Activated T-helper 17 cell treated with anti-CD3 and anti-CD28 coated beads, Interleukin-2, amount 50 U/mL, for 72 hours (primary cell): ENCODE results near the gene SLC15A1. TPM values are rescaled to one million over a fixed set of nuclear protein-coding genes. Genes with fewer than 3 reads are reported as not detected.

Experiments
- ATAC-seq: fragments of 150-1000 bp; cut with Tn5 transposase; replicated peaks from 2 replicates; pipeline ENCODE4 v1.10.0; 2021; ENCODE audit warnings: mild to moderate bottlenecking, moderate library complexity
- H3K27ac Mint-ChIP-seq: one replicate; pipeline ENCODE4 v1.8.0; 2022; ENCODE audit warnings: mixed read lengths
- H3K27me3 Mint-ChIP-seq: one replicate; pipeline ENCODE4 v1.8.0; 2022; ENCODE audit warnings: mixed read lengths
- H3K36me3 Mint-ChIP-seq: one replicate; pipeline ENCODE4 v1.8.0; 2022; ENCODE audit warnings: low read depth, mild to moderate bottlenecking, mixed read lengths
- H3K4me1 Mint-ChIP-seq: one replicate; pipeline ENCODE4 v1.8.0; 2022; ENCODE audit warnings: mixed read lengths
- H3K4me3 Mint-ChIP-seq: one replicate; pipeline ENCODE4 v1.8.0; 2022; ENCODE audit warnings: mild to moderate bottlenecking, mixed read lengths
- H3K9me3 Mint-ChIP-seq: one replicate; pipeline ENCODE4 v1.8.0; 2022; ENCODE audit warnings: mixed read lengths
- total RNA-seq, 2 donors: library from RNA; stranded (reverse); gene quantifications; one replicate each; pipeline ENCODE4 v1.2.3, GENCODE V29; 2022

SLC15A1 gene
- total RNA-seq: not detected

DNA sequence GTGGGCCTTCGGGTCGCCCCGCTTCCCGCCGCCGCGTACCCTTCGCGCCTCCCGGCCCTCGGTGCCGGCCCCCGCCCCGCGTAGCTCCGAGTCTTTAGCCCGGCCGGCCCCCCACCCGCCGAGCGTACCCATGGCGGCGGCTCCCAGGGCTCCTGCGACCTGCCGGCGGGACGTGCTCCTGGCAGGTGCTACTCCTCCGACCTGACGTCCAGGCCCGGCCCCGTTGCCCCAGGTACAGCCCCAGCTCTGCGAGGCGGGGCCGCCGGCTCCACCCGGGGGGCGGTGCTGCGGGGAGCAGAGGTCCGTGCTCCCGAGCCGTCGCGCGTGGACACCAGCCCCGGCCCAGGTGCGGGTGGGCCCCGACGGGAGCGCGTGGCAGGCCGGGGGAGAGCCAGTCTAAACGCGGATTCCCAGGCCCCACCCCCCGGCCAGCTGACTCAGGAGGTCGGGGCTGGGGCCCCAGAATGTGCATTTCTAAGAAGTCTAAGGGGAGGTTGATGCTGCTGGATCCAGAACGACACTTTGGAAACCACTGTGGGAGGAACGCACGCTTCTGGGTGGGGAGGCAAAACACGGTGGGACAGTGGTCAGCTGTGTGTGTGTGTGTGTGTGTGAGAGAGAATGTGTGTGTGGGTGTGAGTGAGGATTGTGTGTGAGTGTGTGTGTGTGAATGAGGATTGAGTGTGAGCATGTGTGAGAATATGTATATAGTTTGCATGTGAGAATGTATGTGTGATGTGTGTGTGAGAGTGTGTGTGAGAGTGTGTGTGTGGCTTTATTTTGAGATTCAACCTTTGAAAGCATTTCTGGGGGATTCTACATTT is at the start of gene SLC15A1:
TSS of gene SLC15A1 (minus strand) at position 206 of the 824 bp plus-strand sequence. CDS start at position 132, 74 bp downstream.
- Mint-ChIP-seq H3K9me3 (no peaks in the 10 kb centered on the region), H3K36me3 (no peaks in the 10 kb centered on the region), H3K27ac (no peak within 1 kb of the TSS), H3K4me3 (no peak within 1 kb of the TSS), H3K27me3 (peaks cover 44% of the 10 kb centered on the region), H3K4me1 (no peaks in the 10 kb centered on the region)
- no peak for ATAC-seq

DNA sequence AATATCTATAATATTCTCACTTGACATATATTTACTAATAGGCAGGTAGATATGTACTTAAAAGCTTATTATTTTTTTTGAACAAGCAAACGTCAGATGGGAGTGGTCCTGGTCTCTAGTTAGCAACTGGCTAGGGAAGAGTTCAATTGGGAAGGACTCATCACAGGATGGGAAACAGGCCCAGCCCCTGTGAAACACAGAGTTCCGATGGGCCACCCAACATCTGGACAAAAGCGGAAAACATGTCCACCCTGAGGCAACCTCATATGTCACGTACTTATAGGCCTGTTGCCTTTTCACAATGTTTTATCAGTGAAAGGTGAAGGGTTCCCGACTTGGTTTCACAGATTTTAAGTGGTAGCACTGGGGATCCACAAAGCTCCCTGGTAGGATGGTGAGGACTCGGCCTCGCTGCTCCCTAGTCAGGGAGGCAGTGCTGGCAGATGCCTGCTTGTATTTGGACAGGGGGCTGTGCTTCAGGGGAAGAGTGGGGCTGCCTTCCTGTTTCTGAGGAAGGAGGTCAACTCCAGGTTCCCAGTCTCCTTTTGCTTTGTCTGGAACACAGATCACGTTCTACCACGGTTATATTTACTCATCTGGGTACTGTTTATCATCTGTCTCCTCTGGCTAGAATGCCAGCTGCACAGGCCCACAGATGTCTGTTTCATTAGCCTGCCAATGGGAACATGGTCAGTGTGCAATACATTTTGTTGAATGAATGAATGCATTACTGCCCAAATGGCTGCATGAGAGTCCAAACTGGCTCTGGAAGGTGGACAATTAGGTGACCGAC is 49.4 kb upstream of the SLC15A1 start:
- Mint-ChIP-seq H3K36me3 (peaks cover 84% of the 10 kb centered on the region), H3K4me1 (no peaks in the 10 kb centered on the region), H3K4me3 (no peak overlapping the region), H3K9me3 (no peaks in the 10 kb centered on the region), H3K27ac (peak overlapping the region; percentile 34), H3K27me3 (no peaks in the 10 kb centered on the region)
- ATAC-seq: no peak

DNA sequence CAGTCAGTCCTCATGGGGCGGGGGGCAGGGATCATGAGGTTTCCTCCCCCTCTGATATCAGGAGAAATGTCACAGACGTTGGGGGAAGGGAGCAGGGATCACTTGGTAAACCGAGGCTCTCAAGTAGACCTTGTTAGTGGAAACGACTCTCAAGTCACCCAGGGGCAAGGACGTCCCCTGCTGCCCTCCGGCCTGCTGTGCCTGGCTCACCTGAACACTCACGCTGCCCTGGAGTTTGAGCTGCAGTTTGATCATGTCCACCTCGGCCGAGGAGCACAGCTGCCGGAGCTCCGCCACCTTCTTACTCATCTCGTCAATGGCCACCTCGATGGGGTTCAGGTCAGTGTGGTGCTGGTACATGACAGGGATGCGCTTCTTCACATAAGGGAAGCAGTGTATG is 47.6 kb upstream of the SLC15A1 start:
- no peak overlapping the region for H3K27ac Mint-ChIP-seq
- no peak overlapping the region for H3K4me3 Mint-ChIP-seq
- no peak for ATAC-seq
- H3K9me3 Mint-ChIP-seq: no peaks in the 10 kb centered on the region
- H3K36me3 Mint-ChIP-seq: peaks cover 86% of the 10 kb centered on the region
- no peaks in the 10 kb centered on the region for H3K27me3 Mint-ChIP-seq
- no peaks in the 10 kb centered on the region for H3K4me1 Mint-ChIP-seq

- Mint-ChIP-seq H3K36me3 (peaks cover 87% of the 10 kb centered on the region), H3K4me1 (no peaks in the 10 kb centered on the region)
Observed at GRCh38 chr13:98798849-98799645, 46.6 kb upstream of the SLC15A1 start.

GRCh38 chr13:98797456-98797855 is 45.0 kb upstream of the SLC15A1 start:
- Mint-ChIP-seq H3K4me3 (no peak overlapping the region), H3K36me3 (peaks cover 89% of the 10 kb centered on the region), H3K27ac (peak overlapping the region; percentile 48), H3K27me3 (no peaks in the 10 kb centered on the region), H3K9me3 (no peaks in the 10 kb centered on the region), H3K4me1 (no peaks in the 10 kb centered on the region)
- no peak for ATAC-seq

More at GRCh38 chr13:98798849-98799645, 46.6 kb upstream of the SLC15A1 start:
- Mint-ChIP-seq H3K27me3 (no peaks in the 10 kb centered on the region), H3K27ac (no peak overlapping the region), H3K9me3 (no peaks in the 10 kb centered on the region), H3K4me3 (no peak overlapping the region)
- ATAC-seq: no peak

DNA sequence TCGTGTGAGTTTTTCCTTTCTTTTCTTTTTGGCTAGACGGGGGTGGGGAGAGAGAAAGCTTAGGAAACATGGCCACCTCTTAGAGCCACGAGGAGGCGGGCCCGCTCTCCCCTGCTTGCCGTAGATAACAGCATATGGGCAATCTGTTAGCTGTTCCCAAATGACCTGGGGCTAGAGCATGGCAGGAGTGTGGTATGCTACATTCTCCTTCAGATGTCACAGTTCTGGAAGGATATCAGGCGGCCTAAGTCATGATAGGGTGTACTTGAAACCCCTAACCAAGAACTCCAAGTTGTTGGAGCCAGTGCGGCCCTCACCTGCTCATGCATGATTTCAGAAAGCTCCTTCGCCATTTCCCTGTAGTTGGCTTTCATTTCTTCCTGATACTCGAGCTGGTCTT is 44.3 kb upstream of the SLC15A1 start:
- H3K27me3 Mint-ChIP-seq: no peaks in the 10 kb centered on the region
- no peaks in the 10 kb centered on the region for H3K4me1 Mint-ChIP-seq
- no peak for ATAC-seq
- H3K4me3 Mint-ChIP-seq: no peak overlapping the region
- peaks cover 86% of the 10 kb centered on the region for H3K36me3 Mint-ChIP-seq
- H3K27ac Mint-ChIP-seq: no peak overlapping the region
- no peaks in the 10 kb centered on the region for H3K9me3 Mint-ChIP-seq

- no peak for ATAC-seq
- Mint-ChIP-seq H3K9me3 (no peaks in the 10 kb centered on the region), H3K4me1 (no peaks in the 10 kb centered on the region), H3K4me3 (no peak overlapping the region), H3K27ac (no peak overlapping the region), H3K36me3 (peaks cover 86% of the 10 kb centered on the region), H3K27me3 (no peaks in the 10 kb centered on the region)
Observed at GRCh38 chr13:98796191-98796590, 43.7 kb upstream of the SLC15A1 start.

DNA sequence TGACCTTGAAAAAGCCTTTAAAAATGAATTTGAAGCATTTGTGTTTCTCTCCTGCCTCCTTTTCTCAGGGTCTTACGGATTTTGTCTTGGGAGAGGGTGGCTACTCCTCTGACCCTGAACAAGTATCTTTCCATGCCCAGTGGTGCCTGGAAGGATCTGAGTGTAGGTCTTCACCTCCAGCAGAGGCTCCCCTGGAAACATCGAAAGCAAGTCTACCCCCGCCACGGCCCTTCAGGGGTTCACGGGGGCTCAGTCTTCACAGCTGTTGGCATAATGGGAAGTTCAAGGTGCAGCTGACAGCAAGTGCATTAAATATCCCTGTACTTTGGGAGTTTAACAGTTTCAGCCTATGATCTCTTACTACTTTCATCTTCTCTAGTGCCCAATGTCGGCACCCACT is 42.7 kb upstream of the SLC15A1 start:
- no peak for ATAC-seq
- no peak overlapping the region for H3K4me3 Mint-ChIP-seq
- no peaks in the 10 kb centered on the region for H3K4me1 Mint-ChIP-seq
- H3K27me3 Mint-ChIP-seq: no peaks in the 10 kb centered on the region
- no peak overlapping the region for H3K27ac Mint-ChIP-seq
- peaks cover 79% of the 10 kb centered on the region for H3K36me3 Mint-ChIP-seq
- H3K9me3 Mint-ChIP-seq: no peaks in the 10 kb centered on the region

GRCh38 chr13:98794498-98794897 is 42.0 kb upstream of the SLC15A1 start:
- Mint-ChIP-seq H3K27ac (no peak overlapping the region), H3K4me3 (no peak overlapping the region), H3K27me3 (no peaks in the 10 kb centered on the region), H3K4me1 (peaks cover 2% of the 10 kb centered on the region), H3K9me3 (no peaks in the 10 kb centered on the region), H3K36me3 (peaks cover 72% of the 10 kb centered on the region)
- no peak for ATAC-seq

DNA sequence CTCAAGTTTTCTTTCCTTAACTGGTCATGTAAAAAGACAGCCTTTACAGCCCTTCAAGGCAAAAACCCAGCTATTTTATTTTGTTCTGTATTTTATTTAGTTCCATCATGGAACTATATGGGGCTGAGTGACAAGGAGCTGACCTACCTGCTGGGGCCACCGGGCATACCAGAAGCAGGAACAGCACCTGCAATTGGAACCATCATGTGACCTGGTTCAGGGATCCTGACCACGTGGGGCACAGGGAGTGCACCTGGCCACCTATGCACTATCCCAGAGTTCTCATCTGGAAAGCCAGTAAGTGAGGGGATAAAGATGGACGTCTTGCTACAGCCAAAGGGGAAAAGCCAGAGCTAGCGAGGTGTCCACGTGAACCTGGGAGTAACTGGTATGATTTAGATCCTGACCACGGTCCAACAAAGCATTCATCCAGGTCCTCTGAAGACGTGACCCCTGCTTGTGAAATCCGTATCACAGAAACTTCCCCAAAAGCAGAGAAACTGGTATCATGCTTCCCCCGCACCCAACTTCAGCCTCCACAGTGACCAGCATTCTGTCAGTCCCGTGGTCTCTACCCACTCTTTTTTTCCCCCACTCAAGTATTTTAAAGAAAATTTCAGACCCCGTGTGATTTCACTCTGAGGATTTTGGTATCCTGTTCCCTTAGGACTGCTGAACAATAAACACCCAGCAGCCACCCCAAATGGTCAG is 40.5 kb upstream of the SLC15A1 start:
- no peaks in the 10 kb centered on the region for H3K27me3 Mint-ChIP-seq
- H3K9me3 Mint-ChIP-seq: no peaks in the 10 kb centered on the region
- peaks cover 57% of the 10 kb centered on the region for H3K36me3 Mint-ChIP-seq
- H3K27ac Mint-ChIP-seq: no peak overlapping the region
- peaks cover 7% of the 10 kb centered on the region for H3K4me1 Mint-ChIP-seq
- H3K4me3 Mint-ChIP-seq: no peak overlapping the region
- no peak for ATAC-seq

GRCh38 chr13:98792321-98792720 is 39.8 kb upstream of the SLC15A1 start:
- no peaks in the 10 kb centered on the region for H3K9me3 Mint-ChIP-seq
- H3K36me3 Mint-ChIP-seq: peaks cover 50% of the 10 kb centered on the region
- H3K4me1 Mint-ChIP-seq: peaks cover 7% of the 10 kb centered on the region
- no peak overlapping the region for H3K27ac Mint-ChIP-seq
- no peak for ATAC-seq
- no peak overlapping the region for H3K4me3 Mint-ChIP-seq
- H3K27me3 Mint-ChIP-seq: no peaks in the 10 kb centered on the region

- ATAC-seq: no peak
- H3K9me3 Mint-ChIP-seq: no peaks in the 10 kb centered on the region
- H3K4me3 Mint-ChIP-seq: no peak overlapping the region
- H3K27ac Mint-ChIP-seq: no peak overlapping the region
- peaks cover 43% of the 10 kb centered on the region for H3K36me3 Mint-ChIP-seq
- H3K27me3 Mint-ChIP-seq: no peaks in the 10 kb centered on the region
- H3K4me1 Mint-ChIP-seq: peaks cover 7% of the 10 kb centered on the region
Observed at GRCh38 chr13:98791611-98792010, 39.1 kb upstream of the SLC15A1 start.

- no peak overlapping the region for H3K4me3 Mint-ChIP-seq
- no peak for ATAC-seq
- peaks cover 7% of the 10 kb centered on the region for H3K4me1 Mint-ChIP-seq
- no peaks in the 10 kb centered on the region for H3K27me3 Mint-ChIP-seq
- H3K9me3 Mint-ChIP-seq: no peaks in the 10 kb centered on the region
- H3K36me3 Mint-ChIP-seq: peaks cover 7% of the 10 kb centered on the region
- H3K27ac Mint-ChIP-seq: no peak overlapping the region
Observed at GRCh38 chr13:98787996-98788395, 35.5 kb upstream of the SLC15A1 start.

DNA sequence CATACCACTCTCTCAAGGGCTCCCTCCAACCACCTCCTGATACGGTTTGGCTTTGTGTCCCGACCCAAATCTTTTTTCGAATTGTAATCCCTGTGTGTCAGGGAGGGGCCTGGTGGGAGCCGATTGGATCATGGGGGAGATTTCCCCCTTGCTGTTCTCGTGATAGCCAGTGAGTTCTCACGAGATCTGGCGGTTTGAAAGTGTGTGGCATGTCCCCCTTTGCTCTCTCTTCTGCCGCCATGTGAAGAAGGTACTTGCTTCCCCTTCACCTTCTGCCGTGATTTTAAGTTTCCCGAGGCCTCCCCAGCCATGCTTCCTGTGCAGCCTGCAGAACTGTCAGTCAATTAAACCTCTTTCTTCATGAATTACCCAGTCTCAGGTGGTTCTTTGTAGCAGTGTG is 34.7 kb upstream of the SLC15A1 start:
- Mint-ChIP-seq H3K4me3 (no peak overlapping the region), H3K36me3 (no peaks in the 10 kb centered on the region), H3K27ac (no peak overlapping the region), H3K27me3 (no peaks in the 10 kb centered on the region), H3K4me1 (peaks cover 7% of the 10 kb centered on the region), H3K9me3 (no peaks in the 10 kb centered on the region)
- ATAC-seq: no peak
